A673 (cell line): ENCODE measurements around the gene FHDC1.

Source experiments
- EZH2 ChIP-seq: fragments of 200-600 bp; sonication (generic); IDR thresholded peaks from 2 replicates; pipeline ENCODE4 v1.6.1; 2017; ENCODE audit warnings: borderline replicate concordance, low read depth, mild to moderate bottlenecking, mixed read lengths, antibody characterized with exemption, low read length; ENCODE audit not compliant: poor library complexity, severe bottlenecking
- TF ChIP-seq, protein P1 (sequence below): fragments of 300-800, 200-600 bp; sonication (generic); conservative IDR thresholded peaks from 2 replicates; pipeline ENCODE4 v1.5.1; 2017; ENCODE audit warnings: low read depth, mild to moderate bottlenecking, antibody characterized with exemption, low read length, moderate library complexity, mixed read lengths

- TF ChIP-seq, protein P1, sequence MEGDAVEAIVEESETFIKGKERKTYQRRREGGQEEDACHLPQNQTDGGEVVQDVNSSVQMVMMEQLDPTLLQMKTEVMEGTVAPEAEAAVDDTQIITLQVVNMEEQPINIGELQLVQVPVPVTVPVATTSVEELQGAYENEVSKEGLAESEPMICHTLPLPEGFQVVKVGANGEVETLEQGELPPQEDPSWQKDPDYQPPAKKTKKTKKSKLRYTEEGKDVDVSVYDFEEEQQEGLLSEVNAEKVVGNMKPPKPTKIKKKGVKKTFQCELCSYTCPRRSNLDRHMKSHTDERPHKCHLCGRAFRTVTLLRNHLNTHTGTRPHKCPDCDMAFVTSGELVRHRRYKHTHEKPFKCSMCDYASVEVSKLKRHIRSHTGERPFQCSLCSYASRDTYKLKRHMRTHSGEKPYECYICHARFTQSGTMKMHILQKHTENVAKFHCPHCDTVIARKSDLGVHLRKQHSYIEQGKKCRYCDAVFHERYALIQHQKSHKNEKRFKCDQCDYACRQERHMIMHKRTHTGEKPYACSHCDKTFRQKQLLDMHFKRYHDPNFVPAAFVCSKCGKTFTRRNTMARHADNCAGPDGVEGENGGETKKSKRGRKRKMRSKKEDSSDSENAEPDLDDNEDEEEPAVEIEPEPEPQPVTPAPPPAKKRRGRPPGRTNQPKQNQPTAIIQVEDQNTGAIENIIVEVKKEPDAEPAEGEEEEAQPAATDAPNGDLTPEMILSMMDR: no peak
- no peak for TF ChIP-seq EZH2
Measured at GRCh38 chr4:152945639-152946038, 9.5 kb downstream of the FHDC1 start.
